ENCODE results near the gene IL1RAPL1. TPM values are rescaled to one million over a fixed set of nuclear protein-coding genes. Genes with fewer than 3 reads are reported as not detected.
"Not testable (repeated sequence)": the region's sequence is repeated elsewhere in the genome, so short reads cannot be mapped to it uniquely, and the experiment has no call there.

Gene IL1RAPL1
- total RNA-seq, 1 donor from 2014 or later, result 4.7 TPM

DNA sequence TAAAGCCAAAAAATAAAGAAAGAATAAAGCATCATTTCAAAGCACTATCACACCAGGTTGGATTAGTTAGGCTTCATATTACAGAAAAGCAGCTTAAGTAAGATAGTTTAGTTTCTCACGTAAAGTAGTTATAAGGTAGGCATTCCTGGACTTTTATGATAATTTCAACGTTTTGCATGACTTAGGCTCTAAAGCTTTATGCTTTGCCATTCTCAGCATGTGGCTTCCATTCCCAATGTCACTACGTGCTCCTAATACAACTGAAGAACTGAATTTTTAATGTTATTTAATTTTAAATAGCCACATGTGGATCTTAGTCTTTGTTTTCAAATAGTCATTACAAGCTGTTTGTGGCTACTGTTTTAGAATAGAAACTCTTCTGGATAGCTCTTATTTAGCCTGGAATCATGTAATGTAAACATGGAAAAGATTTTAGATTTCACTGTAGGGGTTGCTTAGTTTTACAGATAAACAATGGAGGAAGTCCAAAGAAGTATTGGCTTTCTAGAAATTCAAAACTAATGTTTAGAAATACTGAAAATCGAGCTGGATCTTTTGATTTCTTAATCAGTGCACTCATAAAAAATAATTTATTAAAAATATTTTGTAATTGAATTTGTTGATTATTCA is 710.0 kb downstream of the IL1RAPL1 start:
- DNase-seq (no peak), ATAC-seq (no peak)
- intact Hi-C loops (cut with micrococcal nuclease), result no loop called here

DNA sequence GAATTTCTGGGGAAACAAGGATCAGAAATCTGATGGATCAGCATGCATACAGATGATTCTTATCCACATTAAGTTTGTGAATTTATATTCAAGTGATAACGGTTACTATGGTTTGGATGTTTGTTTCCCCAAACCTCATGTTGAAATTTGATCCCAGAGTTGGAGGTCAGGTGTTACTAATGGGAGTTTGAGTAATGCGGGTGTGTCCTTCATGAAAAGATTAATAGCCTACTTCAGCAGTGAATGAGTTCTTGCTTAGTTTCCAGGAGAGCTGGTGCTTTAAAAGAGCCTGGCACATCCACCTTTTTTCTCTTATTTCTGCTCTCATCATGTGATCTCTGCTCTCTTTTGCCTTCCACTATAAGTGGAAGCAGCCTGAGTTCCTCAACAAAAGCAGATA is 712.4 kb downstream of the IL1RAPL1 start:
- no peak for DNase-seq

DNA sequence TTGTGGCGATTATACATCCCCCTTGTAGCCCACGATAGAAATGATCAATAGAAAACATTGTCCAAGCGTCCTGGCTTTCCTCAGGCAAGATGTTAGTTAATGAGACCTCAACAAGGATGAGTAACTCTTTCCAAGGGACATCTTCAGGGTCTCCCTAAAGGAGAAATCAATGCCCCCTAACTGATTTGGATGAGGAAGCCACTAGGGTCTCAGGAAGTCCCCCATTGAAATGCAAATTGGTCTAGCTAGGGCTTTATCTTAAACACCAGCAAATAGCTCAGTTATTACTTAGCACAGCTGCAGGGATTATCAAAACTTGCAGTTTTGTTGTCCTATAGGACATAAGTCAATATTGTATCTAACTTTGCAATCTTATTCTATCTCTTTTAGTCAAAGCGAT is 721.5 kb downstream of the IL1RAPL1 start:
- intact Hi-C loops (cut with micrococcal nuclease), result no loop called here

More for the DNA sequence above, 712.4 kb downstream of the IL1RAPL1 start:
- ATAC-seq, result no peak
- intact Hi-C loops (cut with micrococcal nuclease), result no loop called here

DNA sequence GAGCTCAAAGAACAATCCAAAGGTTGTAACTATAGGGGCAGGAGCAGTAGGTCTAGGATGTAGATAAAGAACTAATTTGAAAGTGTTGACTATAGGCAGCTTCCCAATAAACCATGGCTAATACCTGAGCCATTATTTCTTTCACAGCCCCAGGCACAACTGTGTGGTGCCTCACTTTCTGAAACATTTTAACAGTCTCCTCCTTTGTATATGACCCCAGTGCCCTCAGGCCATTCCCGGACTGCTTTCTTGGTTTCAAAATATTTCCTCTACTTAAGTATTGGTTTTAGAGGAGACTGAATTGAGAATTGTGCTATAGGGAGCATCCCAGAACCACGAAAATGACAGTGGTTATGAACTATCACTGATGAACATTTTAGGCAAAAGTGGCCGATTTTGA is 728.7 kb downstream of the IL1RAPL1 start:
- no peak for ATAC-seq
- DNase-seq, result no peak
- intact Hi-C loops (cut with micrococcal nuclease), result no loop called here

More for the DNA sequence above, 721.5 kb downstream of the IL1RAPL1 start:
- ATAC-seq (no peak), DNase-seq (no peak)

DNA sequence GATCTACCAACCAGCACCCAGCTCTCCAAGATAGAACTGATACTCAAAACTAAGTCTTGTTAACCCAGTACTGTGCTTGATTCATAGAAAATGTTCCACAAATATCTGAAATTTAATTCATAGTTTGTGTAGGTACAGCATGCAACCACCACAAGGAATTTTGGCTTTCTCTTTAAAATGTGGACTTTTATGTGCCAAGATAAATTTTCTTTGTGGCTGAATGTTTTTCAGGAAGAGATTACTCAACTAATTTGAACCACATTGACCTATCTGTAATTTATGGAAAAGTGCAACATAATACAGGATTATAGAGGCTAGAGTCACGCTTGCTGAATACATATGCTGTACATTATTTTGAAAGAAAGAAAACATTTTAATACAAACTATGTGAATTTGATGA is 730.8 kb downstream of the IL1RAPL1 start:
- DNase-seq (no peak), ATAC-seq (no peak)
- intact Hi-C loops (cut with micrococcal nuclease), result no loop called here

DNA sequence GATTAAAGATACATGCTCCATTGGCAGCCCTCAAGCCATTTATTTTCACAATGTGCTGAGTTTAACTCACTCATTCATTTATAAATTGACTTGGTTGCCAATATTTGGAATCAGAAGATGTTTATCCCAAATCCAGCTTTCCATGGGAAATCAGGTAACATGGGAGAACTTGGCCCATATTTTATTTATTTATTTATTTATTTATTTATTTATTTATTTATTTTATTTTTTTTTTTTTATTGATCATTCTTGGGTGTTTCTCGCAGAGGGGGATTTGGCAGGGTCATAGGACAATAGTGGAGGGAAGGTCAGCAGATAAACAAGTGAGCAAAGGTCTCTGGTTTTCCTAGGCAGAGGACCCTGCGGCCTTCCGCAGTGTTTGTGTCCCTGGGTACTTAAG is 745.2 kb downstream of the IL1RAPL1 start:
- DNase-seq; intact Hi-C loops (cut with micrococcal nuclease); ATAC-seq: not testable (repeated sequence)

DNA sequence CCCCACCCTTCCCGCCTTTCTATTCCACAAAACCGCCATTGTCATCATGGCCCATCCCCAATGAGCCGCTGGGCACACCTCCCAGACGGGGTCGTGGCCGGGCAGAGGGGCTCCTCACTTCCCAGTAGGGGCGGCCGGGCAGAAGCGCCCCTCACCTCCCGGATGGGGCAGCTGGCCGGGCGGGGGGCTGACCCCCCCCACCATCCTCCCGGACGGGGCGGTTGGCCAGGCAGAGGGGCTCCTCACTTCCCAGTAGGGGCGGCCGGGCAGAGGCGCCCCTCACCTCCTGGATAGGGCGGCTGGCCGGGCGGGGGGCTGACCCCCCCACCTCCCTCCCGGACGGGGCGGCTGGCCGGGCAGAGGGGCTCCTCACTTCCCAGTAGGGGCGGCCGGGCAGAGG is 745.8 kb downstream of the IL1RAPL1 start:
- DNase-seq; intact Hi-C loops (cut with micrococcal nuclease); ATAC-seq: not testable (repeated sequence)

DNA sequence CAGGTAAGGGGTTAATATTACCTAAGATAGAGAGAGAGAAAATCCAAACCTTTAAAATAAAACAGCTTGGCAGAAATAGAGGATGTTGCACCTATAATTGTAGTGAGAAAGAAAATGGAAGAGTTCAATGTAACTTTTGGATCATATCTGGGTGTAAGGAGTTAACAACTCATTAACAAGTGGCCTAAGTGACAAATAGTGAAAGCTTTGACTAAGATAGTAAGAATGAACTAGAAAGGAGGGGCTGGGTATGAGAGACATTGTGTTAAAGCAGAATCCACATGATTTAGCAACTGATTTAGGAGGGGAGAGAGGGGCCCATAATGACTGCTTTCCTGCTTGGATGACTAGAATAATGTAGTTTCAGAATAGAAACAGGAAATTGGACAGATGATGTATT is 761.0 kb downstream of the IL1RAPL1 start:
- no peak for ATAC-seq
- intact Hi-C loops (cut with micrococcal nuclease), result no loop called here
- DNase-seq, result no peak

DNA sequence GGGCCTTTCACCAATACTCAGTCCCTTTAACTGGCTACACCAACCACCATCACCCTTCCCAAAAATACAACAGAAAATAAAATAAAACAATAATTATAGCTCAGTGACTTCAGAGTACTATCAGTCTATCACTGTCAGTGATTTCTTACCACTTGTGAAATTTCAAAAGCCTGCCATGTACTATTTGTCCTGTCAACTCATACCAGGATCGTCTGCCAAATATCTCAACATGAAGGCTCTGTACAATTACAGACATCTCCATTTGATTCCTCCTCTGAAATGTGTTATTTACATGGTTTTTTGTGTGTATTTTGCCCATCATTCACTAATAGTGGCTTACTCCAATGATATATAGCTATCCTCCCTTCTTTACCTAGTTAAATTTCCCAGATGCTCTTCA is 772.0 kb downstream of the IL1RAPL1 start:
- intact Hi-C loops (cut with micrococcal nuclease), result no loop called here
- peak; percentile 41 for ATAC-seq
- no peak for DNase-seq

DNA sequence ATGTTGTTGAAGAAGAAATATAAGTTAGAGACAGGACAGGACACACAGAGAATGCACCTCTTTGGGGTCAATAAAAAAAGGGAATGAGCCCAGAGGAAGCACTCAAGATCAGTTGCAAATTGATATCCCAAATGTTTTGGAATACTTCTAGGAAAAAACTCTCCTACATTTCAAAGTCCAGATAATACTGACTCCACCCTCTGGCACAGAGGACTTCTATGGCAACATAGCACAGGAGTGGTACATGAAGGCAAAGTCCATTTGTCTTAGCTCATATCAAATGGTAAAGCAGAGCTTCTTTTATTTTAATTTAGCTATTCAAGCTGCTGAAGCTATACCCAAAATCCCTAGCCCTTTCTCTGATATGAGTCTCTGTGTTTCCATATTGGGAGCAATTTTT is 787.5 kb downstream of the IL1RAPL1 start:
- intact Hi-C loops (cut with micrococcal nuclease); ATAC-seq; DNase-seq: not testable (repeated sequence)

DNA sequence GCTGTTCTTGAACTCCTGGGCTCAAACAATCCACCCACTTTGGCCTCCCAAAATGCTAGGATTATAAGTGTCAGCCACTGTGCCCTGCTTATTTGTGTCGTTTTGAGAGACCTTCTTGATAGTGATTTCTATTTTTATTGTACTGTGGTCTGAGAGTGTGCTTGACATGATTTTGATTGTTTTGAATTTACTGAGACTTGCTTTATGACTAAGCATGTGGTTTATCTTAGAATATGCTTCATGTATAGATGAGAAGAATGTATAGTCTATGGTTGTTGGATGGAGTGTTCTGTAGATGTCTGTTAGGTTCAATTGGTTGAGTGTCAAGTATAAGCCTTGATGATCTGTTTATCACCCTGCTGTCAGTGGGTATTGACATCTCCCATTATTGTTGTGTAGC is 789.3 kb downstream of the IL1RAPL1 start:
- intact Hi-C loops (cut with micrococcal nuclease), result no loop called here
- DNase-seq (no peak), ATAC-seq (no peak)

DNA sequence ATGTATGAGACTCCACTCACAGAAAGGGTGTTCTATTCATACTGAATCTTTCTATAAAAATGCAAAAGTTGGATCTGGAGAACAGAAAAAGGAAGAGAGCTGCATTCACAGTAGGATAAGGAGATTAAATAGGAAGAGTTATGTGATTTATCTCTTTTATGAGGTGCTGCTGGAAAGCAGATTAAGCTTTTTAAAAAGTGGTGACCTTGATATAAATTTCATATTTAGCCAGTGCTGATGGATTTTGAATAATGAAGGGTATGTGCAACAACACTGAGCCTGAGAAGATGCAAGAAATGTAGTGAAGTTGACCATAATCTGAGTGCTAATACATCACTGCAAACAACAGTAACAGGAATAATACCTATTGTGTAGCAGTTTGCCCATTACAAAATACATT is 795.6 kb downstream of the IL1RAPL1 start:
- intact Hi-C loops (cut with micrococcal nuclease), result no loop called here
- DNase-seq, result no peak
- no peak for ATAC-seq

DNA sequence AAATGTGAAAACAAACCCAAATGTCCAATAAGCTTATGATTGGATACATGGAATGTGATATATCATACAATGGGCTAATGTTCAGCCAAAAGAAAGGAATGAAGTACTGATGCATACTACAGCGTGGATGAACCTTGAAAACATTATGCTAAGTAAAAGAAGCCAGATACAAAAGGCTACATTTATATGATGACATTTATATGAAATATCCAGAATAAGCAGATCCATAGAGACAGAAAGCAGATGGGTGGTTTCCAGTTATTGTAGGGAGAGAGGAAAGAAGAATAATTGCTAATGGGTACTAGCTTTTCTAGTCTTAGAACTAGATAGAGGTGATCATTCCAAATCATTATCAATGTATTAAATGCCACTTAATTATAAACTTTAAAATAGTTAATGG is 801.3 kb downstream of the IL1RAPL1 start:
- ATAC-seq, result no peak
- no peak for DNase-seq
- intact Hi-C loops (cut with micrococcal nuclease), result no loop called here

DNA sequence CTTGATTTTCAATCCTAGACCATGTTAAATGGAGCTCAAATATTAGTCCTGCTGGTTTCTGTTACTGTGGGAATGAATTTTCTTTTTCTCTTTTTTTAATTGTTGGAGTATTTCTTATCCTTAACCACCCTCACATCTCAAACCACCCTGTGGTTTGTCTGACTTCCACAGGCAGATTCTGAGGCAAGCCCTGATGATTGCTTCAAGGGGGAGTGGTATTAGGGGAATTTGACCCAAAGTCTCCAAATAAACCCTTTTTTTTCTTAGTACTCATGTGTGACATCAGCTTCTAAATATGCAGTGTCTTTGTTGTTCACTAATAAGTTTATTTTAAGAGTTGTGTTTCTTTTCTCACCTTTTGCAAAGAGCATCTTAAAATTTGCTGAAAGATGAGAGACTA is 810.3 kb downstream of the IL1RAPL1 start:
- DNase-seq, result no peak
- intact Hi-C loops (cut with micrococcal nuclease), result no loop called here
- no peak for ATAC-seq

DNA sequence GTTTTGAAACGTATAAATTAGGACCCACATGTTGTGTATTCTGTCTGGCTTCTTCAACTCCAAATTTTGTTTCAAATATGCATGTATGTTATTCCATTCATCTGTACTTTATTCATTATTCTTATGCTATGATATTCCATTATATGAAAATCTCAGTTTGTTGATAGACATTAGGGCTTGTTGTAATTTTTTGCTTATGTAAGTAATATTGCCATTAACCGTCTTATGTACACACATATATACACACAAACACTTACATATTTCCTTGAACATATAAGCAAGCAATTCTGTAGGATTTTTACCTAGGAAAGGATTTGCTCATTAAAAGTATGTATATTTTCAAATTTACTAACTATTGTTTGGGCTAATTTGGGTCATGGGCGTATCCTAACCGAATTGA is 820.1 kb downstream of the IL1RAPL1 start:
- intact Hi-C loops (cut with micrococcal nuclease), result no loop called here

DNA sequence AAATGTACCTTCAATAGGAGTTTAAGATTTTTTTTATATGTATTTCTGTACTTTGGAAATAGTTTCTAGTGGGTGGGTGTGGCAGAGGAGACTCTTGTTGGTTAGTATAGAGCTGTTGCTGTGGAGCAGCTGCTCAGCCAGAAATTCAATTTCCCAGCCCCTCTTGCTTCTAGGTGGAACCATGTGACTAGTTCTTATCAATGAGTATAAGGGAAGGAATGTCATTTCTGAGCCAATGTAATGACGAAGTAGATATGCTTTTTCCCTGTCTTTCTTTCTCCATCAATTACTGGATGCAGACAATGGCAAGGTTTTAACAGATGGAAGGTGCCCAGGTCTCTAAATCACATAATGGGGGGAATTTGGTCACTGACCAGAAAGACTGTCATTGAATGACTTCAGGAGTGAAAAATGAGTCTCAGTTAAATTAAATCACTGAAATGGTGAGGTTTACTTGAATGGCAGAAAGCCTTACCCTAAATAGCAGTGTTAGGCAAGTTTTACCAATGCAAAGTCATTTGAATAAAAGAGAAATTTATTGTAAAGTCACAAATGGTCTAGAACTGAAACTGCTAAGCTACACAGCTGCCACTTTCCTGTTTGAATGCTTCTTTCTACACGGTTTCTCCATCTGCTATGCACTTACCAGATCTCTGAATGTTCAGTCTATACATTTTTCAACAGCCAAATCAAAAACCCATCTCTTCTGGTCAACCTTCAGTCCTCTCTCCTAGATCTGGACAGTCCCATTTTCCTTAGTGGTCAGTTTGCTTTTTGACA is 832.7 kb downstream of the IL1RAPL1 start:
- intact Hi-C loops (cut with micrococcal nuclease), result no loop called here
- DNase-seq, result no peak
- ATAC-seq, result no peak

More for the DNA sequence above, 820.1 kb downstream of the IL1RAPL1 start:
- no peak for DNase-seq
- no peak for ATAC-seq

DNA sequence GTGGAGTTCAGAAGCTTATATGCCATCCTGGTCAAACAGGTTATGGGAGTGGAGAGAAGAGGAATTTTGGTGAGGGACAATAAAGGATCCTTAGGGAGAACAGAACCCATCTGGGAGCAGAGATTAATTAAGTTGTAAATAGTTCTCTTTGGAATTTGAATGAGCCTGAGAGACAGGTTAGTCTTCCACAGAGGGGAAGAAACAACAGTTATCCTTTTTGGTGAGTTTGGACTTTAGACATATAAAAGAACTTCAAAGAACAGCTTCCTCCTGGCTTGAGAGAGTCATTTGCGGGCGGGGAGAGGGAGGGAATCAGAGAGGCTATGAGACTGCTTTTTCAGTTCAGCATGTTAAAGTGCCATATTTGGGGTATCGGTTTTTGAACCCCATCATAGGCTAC is 834.8 kb downstream of the IL1RAPL1 start:
- ATAC-seq (no peak), DNase-seq (no peak)
- intact Hi-C loops (cut with micrococcal nuclease), result no loop called here

DNA sequence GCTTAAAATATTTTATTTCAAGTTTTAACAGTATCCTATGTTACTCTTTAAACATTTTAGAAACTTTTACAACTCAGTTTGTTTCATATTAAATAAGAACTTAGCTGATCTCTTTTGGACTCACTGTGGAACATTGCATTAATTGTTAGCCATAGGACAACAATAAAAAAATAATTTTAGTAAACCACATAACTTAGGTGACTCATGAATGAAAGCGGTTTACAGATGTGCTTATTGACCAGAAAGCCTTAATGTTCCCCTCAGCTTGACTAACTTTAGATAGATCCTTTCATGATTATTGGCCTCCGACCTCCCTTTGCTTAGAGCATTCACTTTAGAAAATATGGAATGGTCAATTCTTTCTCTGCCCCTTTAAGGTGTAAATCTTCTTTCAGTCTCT is 844.6 kb downstream of the IL1RAPL1 start:
- no peak for ATAC-seq
- no peak for DNase-seq
- intact Hi-C loops (cut with micrococcal nuclease), result no loop called here

DNA sequence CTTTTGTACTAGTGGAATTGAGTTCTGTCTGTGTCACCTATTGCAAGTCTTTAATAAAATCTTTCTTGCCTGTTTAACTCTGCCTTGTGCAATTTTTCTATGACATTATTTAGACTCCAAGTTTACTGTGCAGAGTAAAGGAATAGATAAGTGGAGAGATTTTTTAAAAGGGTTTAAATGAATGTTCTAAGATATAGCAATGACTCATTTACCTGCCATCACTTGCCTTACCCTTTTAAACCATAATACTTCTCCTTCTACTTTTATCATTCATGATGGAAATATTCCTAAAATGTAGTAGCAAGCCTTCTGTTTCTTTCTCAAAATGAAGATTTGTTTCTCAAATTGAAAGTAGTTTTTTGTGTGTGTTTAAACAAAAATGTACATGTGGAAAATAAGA is 845.3 kb downstream of the IL1RAPL1 start:
- no peak for ATAC-seq
- intact Hi-C loops (cut with micrococcal nuclease), result no loop called here
- DNase-seq, result no peak

DNA sequence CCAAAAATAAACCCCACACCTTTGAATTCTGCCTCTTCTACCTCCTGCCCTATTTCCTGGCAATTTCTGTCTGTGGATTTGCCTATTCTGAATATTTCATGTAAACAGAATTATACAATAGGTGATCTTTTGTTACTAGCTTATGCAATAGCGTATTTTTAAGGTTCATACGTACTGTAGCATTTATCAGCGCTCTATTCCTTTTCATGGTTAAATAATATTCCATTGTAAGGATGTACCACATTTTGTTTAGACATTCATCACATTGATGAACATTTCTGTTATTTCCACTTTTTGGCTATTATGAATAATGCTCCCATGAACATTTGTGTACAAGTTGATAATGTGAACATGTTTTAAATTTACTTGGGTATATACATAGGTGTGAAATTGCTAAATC is 847.7 kb downstream of the IL1RAPL1 start:
- ATAC-seq, result no peak
- intact Hi-C loops (cut with micrococcal nuclease), result no loop called here
- DNase-seq, result no peak

DNA sequence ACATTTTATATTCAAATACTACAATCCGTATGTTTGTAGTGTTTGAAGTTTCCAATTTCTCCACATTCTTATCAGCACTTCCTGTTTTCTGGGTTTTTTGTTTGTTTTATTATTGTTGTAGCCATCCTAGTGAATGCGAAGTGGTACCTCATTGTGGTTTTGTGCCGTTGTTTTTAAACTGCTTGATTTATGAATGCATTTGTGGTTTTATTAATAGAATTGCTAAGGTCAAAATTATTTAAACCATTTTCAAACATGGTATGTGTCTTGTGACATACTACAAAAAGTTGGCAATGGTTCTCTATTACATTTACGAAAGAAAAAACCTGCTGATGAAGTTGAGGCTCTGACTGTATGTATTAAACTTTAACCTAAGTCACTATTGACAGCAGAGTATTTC is 848.1 kb downstream of the IL1RAPL1 start:
- DNase-seq, result no peak
- ATAC-seq, result no peak
- intact Hi-C loops (cut with micrococcal nuclease), result no loop called here

Measured in left ventricle myocardium superior (tissue), 1 donor.